GM20431 (cell line): Measurements from ENCODE around the gene SMC1A.
"Not testable (repeated sequence)": the region's sequence is repeated elsewhere in the genome, so short reads cannot be mapped to it uniquely, and the experiment has no call there.

ENCODE experiments used
- in situ Hi-C: fragments of 300-500 bp; cut with MseI, MboI; formaldehyde crosslinking; loops from one replicate; pipeline ENCODE4 v1.15.0; 2020; ENCODE audit warnings: low sequenced_read_pairs; ENCODE audit not compliant: unreplicated experiment

SMC1A gene

DNA sequence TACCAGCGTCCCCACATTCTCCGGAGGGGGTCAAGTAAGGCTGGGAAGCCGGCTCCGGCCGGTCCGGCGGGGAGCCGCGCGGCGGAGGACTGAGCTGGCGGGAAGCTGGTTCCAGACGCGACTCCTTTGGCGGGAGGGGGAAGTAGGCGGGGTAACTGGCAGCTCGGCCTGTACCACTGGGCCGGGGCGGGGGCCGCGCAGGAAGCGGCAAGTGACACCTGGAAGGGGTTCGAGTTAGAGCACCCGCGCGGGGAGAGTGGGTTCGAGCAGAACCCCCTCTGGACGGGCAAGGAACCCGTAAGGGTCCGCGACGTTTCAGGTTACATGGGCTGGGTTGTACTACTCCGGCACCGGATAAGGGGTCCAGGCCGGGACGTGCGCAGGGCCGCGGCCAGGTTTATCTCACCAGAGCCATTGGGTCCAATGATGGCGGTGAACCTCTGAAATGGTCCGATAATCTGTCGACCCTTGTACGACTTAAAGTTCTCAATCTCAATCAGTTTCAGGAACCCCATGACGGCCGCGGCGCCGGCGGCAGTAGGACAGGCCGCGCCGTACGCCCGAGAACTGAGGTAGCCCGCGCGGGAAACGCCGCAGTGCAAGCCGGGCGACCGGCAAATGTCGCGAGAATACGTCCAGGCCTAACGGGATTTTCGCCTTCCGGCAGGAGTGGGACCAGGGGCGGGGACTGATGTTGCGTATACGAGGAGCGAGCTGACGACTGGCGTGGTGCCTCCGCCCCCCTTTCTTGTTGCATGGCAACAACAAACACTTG lies at the start of gene SMC1A:
TSS of gene SMC1A (minus strand) at position 569 of the 775 bp plus-strand sequence. CDS start at position 515, 54 bp downstream.
- in situ Hi-C loops, result no loop called here

DNA sequence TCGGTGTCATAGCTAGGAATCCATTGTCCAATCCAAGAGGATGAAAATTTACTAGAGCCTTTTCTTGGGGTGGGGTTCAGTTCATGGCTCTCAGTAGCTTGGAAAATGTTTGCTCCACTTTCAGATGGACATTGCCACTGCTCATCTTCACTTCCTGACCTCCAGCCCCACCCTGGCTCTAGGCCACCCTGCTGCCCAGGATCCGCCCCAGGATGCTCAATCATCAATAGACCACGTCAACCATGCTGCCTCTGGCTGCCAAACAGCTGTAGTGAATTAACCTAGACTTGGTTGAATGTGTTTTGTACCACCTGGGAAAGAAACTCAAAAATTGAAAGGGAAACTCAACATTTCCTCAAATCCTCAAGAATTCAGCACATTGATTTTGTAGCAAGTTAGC lies 48.9 kb upstream of the SMC1A start:
- in situ Hi-C loops, result no loop called here

DNA sequence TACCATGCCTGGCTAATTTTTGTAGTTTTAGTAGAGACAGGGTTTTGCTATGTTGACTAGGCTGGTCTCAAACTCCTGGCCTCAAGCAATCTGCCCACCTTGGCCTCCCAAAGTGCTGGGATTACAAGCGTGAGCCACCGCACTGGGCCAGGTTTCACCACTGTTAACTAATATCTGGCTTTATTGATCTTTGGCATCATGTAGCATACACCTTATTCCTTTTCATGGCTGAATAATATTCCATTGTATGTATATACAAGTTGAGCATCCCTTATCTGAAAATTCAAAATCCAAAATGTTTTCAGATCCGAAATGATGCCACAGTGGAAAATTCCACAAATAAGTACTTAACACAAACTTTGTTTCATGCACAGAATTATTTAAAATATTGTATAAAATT lies 46.2 kb upstream of the SMC1A start:
- in situ Hi-C loops, result not testable (repeated sequence)

DNA sequence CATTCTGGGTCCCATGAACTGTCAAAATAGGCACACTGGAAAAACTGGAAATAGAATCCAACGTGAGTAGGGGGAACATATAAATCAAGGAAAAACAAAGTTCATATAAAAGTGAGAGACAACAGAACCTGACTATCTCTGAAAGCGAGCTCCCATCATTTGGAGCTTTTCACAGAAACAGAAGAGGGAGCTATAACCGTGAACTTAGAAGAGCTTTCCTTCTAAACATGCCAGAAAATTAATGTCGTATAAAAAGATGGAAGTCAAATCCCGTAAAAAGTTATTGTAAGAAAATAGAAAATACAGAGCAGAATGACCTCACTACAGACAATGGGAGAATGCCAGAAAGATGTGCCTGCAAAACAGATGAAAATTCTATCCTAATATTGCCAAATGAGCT lies 35.6 kb upstream of the SMC1A start:
- in situ Hi-C loops, result no loop called here

DNA sequence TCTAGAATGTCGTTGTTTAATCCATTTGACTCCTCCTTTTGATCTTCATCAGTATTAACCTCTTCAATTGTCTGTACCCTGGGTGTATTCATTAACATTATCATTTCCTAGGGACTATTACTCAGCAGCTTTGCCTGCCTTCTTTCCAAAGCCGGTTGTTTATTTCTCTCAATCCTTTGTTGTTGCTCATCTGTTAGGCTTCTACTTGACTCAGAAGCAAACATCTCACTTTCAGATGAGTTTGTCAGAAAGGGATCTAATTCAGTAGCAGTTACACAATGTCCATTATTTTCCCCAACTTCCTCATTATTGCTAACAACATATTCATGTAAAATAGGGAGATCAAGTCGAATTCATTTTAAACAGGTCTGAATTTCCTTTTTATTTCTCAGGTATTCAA lies 33.8 kb upstream of the SMC1A start:
- in situ Hi-C loops, result no loop called here

DNA sequence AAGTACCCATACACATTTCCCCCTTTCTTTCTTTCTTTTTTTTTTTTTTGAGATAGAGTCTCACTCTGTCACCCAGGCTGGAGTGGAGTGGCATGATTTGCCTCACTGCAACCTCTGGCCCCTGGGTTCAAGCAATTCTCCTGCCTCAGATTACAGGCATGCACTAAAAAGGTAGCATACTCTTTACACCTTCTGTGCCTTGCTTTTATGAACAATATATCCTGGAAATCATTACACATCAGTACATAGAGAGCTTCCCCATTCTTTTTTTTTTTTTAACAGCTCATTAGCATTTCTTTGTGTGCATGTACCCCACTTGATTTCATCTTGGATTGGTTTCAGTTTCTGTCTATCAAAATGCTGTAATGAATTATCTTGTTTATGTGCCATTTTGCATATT lies 30.4 kb upstream of the SMC1A start:
- in situ Hi-C loops, result no loop called here

DNA sequence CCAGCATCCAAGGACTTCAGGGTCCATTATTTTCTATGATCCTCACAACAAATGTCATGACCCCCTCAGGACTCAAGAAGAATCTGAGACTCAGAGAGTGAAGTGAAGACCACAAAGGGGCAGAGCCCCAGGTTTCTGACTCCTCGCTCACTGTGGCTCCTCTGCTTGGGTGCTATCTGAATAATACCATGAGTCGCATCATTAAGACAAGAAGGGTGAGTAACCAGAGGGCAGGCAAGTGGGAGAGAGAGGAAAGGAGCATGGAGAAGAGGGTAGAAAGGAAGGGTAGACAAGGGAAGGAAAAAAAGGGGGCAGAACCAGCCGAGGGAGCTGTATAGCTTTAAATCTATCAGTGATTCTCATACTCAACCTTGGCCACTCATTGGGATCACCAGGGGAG lies 27.2 kb upstream of the SMC1A start:
- in situ Hi-C loops, result no loop called here

DNA sequence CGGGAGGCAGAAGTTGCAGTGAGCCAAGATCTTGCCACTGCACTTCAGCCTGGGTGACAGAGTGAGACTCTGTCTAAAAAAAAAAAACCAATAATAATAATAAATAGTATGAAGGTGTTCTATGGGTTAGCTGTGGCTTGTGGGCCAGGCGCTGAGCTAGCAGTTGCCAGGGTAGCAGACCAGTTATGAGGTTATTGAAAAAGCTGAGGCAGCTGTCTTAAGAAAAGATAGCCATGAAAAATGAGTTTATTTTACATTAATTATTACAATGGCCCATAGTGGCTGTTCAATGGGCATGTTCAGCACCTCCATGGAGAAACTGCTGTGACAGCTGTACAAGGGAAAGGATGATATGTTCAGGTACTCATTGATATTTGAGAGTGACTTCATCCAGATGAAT lies 25.0 kb upstream of the SMC1A start:
- in situ Hi-C loops, result no loop called here

DNA sequence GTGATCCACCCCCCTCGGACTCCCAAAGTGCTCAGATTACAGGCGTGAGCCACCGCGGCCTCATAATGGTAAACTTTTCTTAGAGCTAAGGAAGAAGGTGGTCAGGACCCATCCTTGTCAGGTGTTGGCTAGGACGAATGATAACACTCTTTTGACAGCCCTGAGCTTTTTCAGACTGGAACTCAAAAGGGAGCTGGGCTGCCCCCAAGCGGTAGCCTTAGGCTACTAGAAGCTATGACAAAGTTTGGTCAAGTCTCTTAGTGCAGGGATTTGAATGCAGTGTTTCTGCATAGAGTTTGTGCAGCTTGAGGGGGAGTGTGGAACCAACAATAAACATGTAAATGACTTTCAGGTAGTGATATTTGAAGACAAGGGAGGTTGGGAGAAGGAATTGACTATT lies 23.5 kb upstream of the SMC1A start:
- in situ Hi-C loops, result no loop called here

DNA sequence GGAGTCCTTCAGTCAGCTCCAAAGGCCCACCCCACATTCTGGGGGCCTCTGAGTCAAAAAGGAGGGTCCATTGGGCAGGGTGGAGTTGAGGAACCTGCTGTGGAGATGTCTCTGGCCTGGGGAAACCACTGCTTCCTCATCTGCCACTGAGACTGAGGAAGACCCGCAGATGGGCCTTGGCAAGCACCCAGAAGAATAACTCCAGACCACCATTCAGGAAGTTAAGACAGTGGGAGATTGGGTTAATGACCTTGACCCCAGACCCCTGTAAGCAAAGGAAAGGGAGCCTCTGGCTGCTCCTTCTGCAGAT lies 19.8 kb upstream of the SMC1A start:
- in situ Hi-C loops, result no loop called here

DNA sequence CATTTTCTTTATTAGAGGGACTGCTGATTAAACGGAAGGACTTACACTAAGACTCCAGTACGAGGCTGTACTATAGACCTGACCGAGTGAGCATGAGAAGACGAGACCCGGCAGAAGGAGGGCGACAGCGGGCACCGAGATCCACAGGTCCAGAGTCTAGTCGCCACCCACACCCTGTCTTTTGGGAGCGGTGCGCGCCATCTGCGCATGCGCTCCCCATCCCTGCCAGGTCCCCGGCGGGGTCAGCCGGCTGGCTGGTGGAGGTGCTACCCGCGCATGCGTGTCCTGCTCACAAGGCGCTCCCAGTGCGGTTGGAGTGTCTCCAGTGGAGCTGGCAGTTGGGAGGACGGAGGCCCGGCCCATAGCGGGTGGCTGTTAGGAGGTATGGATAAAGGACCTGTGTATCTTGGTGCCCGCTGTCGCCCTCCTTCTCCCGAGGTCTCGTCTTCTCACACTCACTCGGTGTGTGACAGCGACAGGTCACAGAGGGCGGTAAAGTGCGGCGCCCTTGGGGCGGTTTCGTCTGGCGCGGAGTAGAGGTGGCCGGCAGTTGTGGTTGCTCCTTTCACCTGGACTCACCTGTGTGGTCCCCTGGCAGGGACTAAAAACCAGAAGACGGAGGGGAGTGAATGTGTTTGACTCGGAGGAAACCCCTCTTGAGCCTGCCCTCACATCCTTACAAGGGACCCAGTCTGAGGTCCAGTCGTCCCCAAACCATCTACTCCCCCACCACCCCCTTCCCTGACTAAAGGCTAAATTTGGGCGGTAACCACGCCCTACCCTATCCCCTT lies 19.3 kb upstream of the SMC1A start:
- in situ Hi-C loops, result no loop called here

DNA sequence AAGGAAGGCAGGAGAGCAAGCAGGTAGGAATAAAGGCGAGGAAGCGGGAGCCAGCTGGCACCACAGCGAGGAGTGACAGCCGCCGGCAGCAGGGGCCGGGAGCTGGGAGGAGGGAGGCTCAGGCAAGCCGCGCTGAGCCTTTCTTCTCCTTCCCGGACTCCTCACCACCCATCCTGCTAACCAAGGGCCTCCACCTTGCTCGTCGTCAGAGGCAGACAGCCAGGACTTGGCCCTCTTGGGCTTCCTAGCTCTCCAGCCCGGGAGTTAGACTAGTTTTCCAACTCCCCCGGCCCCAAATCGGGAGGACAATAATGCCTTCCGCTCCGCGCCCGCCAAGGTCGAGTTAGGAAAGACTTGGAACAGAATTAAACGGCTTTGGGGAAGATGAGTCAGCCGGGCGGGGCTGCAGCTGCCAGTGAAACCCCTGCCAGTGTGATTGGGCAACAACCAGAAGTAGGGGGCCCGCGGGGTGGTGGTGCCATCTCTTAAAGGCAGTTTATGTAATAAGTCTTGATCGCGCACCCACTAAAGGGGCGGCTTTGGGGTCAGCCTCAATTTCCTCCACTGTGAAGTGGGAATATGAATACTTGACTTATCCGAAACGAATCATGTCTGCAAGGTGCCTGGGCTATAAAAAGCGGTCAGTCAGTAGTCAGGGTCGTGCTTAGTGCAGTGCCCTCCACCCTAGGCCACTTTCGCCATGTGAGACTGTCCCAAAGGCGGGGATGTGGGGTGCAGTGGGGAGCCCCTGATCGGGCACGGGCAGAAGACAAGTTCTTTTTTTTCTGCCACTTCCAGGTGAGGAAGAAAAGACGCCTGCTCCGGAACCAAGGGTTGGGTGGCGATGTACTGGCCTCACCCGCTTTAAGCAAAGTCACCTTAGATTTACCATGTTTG lies 18.4 kb upstream of the SMC1A start:
- in situ Hi-C loops, result no loop called here

DNA sequence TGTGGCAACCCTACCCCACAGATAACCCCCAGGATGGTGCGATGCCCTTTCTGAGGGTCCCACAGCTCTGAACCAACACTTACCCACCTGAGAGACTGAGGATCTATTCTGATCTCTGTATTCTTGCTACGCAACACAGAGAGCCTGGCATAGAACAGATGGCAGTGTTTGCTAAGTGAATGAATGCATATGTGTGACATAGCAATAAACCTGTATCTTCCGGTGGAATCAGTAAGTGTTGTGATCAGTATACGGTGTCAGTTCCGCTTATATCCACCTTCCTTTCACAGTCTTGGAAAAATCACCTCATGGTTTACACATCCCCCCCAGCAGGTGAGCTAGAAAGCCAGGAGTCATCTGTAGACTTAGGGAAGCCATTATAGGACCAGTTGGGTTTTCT lies 17.6 kb upstream of the SMC1A start:
- in situ Hi-C loops, result no loop called here

DNA sequence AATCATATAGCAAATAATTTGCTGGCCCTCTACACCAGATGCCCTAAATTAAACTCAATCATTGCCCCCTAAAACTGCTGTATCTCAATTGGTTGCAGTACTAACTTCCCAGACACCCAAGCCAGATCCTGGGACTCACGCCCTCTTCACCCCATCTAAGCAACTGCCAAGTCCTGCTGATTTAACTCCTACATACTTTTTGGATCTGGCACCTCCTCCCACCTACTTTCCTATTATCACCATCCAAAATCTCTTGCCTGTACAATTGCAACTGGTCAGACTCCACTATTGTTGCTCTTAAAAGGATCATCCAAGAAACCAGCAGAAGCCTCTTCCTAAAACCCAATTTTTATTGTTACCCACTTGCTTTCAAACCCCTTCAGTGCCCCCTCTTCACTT lies 16.4 kb upstream of the SMC1A start:
- in situ Hi-C loops, result no loop called here

DNA sequence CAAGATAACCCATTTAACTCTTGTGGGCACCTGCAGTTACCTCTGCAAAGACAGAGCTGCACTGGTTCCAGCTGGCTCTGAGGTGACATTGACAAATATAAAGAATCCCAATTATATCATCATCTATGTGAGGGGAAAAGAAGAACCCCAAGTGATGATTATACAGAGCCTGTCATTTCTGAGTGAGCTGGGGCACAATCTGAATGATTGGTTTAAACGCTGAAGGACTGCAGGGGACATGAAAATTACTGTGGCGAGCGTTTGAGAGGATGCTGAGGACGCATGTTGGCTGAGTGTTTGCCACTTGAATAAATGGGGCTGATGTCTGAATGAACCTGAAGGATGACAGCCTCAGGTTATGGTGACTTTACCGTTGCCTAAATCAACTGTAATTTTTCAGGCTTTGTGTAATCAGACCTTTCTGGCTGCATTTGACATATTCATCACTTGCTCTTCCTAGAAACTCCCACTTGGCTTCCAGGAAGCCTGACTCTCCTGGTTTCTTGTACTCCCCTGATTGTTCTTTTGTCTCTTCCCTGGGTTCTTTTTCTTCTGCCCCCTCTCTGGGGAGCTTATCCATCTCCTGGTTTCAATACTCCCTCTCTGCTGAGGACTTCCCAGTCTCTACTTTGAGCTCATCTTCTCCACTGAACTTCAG lies 15.8 kb upstream of the SMC1A start:
- in situ Hi-C loops, result no loop called here

DNA sequence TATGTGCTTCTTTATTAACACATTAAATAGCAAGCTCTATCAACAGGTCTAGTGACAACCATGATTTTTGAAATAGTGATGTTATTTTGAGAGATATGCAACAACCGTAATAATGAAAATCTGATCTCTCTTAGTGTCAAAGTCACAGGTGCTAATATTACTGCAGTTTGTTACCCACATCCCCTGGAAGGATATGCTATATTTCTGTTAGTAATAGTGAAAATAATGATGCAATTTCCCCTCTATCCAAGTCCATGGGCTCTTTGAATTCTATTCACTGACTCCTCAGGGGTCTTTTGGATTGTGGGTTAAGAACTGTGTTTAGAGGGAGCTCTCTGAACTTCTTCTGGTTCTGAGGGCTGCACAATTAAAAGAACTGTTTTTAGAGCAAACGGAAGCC lies 14.8 kb upstream of the SMC1A start:
- in situ Hi-C loops, result no loop called here

DNA sequence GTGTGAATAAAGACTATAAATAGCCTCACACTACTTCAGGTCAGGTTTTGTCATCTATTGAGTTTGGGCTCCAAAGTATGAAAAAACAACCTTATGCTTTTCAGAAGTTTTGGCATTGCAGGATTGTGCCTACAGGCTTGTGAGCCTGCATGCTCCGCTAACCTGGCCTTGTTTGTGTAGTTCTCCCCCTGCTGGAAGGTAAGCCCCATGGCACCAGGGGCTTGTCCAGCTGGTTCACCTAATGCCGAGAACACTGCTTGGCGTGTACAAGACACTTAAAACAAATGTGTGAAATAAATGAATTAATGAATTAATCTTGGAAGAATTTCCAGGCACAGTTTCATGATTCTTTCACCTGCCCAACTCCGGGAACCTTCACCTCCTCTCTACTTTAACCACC lies 13.5 kb upstream of the SMC1A start:
- in situ Hi-C loops, result no loop called here

DNA sequence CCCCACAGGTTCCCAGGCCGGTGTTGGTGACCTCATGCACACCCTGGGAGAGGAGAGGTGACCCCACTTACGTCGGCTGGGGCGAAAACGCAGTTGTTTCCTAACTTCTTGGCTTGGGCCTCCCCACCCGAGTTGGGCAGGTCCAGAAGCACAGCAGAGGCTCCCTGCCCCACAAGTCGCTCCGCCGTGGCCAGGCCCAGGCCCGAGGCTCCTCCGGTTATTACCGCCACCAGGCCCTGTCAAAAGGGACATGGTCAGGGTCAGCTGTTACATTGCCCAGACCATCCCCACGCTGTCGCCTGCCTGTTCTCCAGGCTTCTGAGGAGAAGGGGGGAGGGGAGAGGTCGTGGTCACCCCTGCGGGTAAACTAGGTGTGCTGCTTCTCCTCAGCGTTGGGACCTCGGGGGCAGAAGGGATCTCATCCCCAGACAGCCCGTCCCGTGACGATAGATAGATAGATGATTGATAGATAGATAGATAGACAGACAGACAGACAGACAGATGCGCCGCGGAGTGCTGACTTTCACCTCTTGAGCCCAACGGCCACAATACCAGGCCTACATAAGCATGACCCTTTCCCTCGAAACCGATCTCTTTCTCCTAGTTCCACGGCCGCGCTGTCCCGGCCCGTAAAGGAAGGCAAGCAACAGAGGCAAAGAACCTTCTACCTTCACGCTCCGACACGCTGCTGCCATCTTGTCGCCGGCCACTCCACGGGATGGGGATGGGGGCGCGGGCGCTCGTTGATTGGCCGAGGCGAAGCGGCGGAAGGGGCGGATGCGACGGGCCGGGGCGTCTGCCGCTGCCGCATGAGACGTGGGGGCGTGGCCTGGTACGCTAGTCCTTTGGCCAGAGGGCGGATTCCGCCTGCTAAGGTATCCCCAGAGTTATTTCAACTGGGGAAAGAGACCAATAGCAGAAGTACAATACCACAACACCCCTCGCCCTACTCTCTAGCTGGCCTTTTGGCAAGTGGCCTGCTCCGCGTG lies 11.5 kb upstream of the SMC1A start, which contains the start of gene HSD17B10:
TSS of gene HSD17B10 (minus strand) at position 720 of the 989 bp plus-strand sequence. CDS start at position 695, 25 bp downstream.
- in situ Hi-C loops, result no loop called here

DNA sequence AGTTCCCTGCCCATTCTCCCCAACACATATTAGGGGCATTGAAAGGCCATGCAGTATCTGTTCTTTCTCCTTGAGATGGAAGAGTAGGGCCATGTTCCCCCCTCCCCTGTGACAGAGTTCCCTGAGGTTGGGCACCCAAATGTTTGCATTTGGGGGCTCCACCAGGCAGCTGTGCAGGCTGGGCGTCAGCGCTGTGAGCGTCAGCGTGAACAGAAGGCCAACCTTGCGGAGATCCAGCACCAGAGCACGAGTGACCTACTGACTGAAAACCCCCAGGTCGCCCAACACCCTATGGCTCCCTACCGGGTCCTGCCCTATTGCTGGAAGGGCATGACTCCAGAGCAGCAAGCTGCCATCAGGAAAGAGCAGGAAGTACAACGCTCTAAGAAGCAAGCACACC lies 7.8 kb upstream of the SMC1A start:
- in situ Hi-C loops, result no loop called here
